Kidney (tissue), 14 donors: ENCODE results near the gene NLRP11. TPM values are rescaled to one million over a fixed set of nuclear protein-coding genes. Genes with fewer than 3 reads are reported as not detected.
A peak's percentile ranks its signal among the peaks of the same experiment; 100 is the strongest.

Source experiments
- DNase-seq, 5 donors: peaks; one replicate each; pipeline ENCODE4 v3.0.0-alpha.2; 2013 to 2020
- FAIRE-seq: peaks from 2 replicates; lab custom pipeline; 2012; peaks lifted over from hg19 to GRCh38; lab: Jason Lieb, UNC
- H3K27ac ChIP-seq, 2 donors: one replicate each; pipeline ENCODE4 v1.7.0; 2013; ENCODE audit warnings: low read depth in 2 of 2, low read length in 2 of 2, inconsistent platforms in 1 of 2
- H3K27me3 ChIP-seq: one replicate; pipeline ENCODE4 v1.7.1; 2013; ENCODE audit warnings: low read length, inconsistent platforms; ENCODE audit not compliant: control insufficient read depth, insufficient read depth
- H3K36me3 ChIP-seq, 3 donors: one replicate each; pipeline versions ENCODE4 v1.7.0 to v1.7.1; 2013; ENCODE audit warnings: low read length in 3 of 3, control low read depth in 1 of 3, inconsistent platforms in 1 of 3; ENCODE audit not compliant: insufficient read depth in 3 of 3, control insufficient read depth in 2 of 3
- H3K4me1 ChIP-seq, 3 donors: one replicate each; pipeline versions ENCODE4 v1.7.0 to v1.7.1; 2013; ENCODE audit warnings: low read length in 3 of 3, inconsistent platforms in 1 of 3, low read depth in 1 of 3; ENCODE audit not compliant: control insufficient read depth in 2 of 3, insufficient read depth in 2 of 3
- H3K4me3 ChIP-seq, 3 donors: one replicate each; pipeline versions ENCODE4 v1.7.0 to v1.8.1; 2013; ENCODE audit warnings: low read length in 3 of 3, control low read depth in 1 of 3, inconsistent platforms in 1 of 3
- H3K9ac ChIP-seq, 3 donors: one replicate each; pipeline versions ENCODE4 v1.7.0 to v1.7.1; 2013; ENCODE audit warnings: low read length in 3 of 3, control low read depth in 1 of 3, inconsistent platforms in 1 of 3
- H3K9me3 ChIP-seq, 3 donors: one replicate each; pipeline versions ENCODE4 v1.7.0 to v1.7.1; 2013; ENCODE audit warnings: low read length in 3 of 3, control low read depth in 1 of 3, inconsistent platforms in 1 of 3; ENCODE audit not compliant: control insufficient read depth in 2 of 3, insufficient read depth in 1 of 3
- CTCF ChIP-seq: IDR thresholded peaks from 3 replicates; pipeline ENCODE4 v1.5.1; 2012; ENCODE audit warnings: mild to moderate bottlenecking, moderate library complexity, borderline replicate concordance; ENCODE audit not compliant: insufficient read depth; ENCODE audit errors: extremely low read depth
- intact Hi-C: fragments of 100-400 bp; cut with DNase I; formaldehyde crosslinking; loops from one replicate; pipeline ENCODE4 v1.11.1; 2022
- polyA plus RNA-seq: library from polyadenylated mRNA; stranded (reverse); fragments of 350-450 nt; fragmentation: Illumina TruSeq; extraction: RNeasy Lipid Tissue Mini Kit (QIAGEN cat#74804); gene quantifications from one replicate; pipeline ENCODE4 v1.2.3, GENCODE V29; 2014; ENCODE audit warnings: low read depth, low replicate concordance; ENCODE audit not compliant: insufficient read depth
- total RNA-seq: library from RNA; stranded (reverse); fragmentation: NEBNext Ultra II Directional; extraction: Animal tissue kit (Norgen Biotek cat#: 25700); gene quantifications from one replicate; pipeline ENCODE4 v1.2.1, GENCODE V29; 2021
- donor health status: control.
- donor health status: control.
- donor health status: control.
- donor health status: control.
- donor health status: control.
- donor health status: DM: yes; HTN: yes; CAD: no.
- donor health status: Normal renal cell carcinoma (clear cell type).

Gene NLRP11
- total and polyA plus RNA-seq, 2 donors from 2014 or later = 0.35 TPM; not detected in 1

- intact Hi-C loops = no loop called here
- no peaks in the 10 kb centered on the region for H3K36me3 ChIP-seq
- no peak for TF ChIP-seq CTCF
- H3K4me3 ChIP-seq = no peak overlapping the region
- no peaks in the 10 kb centered on the region for H3K27me3 ChIP-seq
- no peaks in the 10 kb centered on the region for H3K9me3 ChIP-seq
- DNase-seq (no peak), FAIRE-seq (no peak)
- no peaks in the 10 kb centered on the region for H3K4me1 ChIP-seq
- no peak overlapping the region for H3K27ac ChIP-seq
- H3K9ac ChIP-seq = no peak overlapping the region
These were observed 1.1 kb downstream of the NLRP11 start for GRCh38 chr19:55830656-55831055.

- no peaks in the 10 kb centered on the region for H3K4me1 ChIP-seq
- intact Hi-C loops = no loop called here
- no peak for TF ChIP-seq CTCF
- DNase-seq (peak in 1 of 5 donors; percentile 13), FAIRE-seq (no peak)
- H3K27ac ChIP-seq = no peak overlapping the region
- H3K27me3 ChIP-seq = no peaks in the 10 kb centered on the region
- H3K9ac ChIP-seq = no peak overlapping the region
- no peak overlapping the region for H3K4me3 ChIP-seq
- no peaks in the 10 kb centered on the region for H3K36me3 ChIP-seq
- H3K9me3 ChIP-seq = no peaks in the 10 kb centered on the region
These were observed 11.8 kb downstream of the NLRP11 start for GRCh38 chr19:55820037-55820436.

GRCh38 chr19:55813906-55814305, 17.9 kb downstream of the NLRP11 start:
- Histone ChIP-seq H3K27ac (no peak overlapping the region), H3K9ac (no peak overlapping the region), H3K4me1 (peaks cover 0 to 8% (median 0%) of the 10 kb centered on the region in 3 donors), H3K4me3 (no peak overlapping the region), H3K27me3 (no peaks in the 10 kb centered on the region), H3K36me3 (no peaks in the 10 kb centered on the region), H3K9me3 (no peaks in the 10 kb centered on the region)
- no peak for TF ChIP-seq CTCF
- no peak for DNase-seq
- FAIRE-seq = no peak
- intact Hi-C loops = no loop called here

DNA sequence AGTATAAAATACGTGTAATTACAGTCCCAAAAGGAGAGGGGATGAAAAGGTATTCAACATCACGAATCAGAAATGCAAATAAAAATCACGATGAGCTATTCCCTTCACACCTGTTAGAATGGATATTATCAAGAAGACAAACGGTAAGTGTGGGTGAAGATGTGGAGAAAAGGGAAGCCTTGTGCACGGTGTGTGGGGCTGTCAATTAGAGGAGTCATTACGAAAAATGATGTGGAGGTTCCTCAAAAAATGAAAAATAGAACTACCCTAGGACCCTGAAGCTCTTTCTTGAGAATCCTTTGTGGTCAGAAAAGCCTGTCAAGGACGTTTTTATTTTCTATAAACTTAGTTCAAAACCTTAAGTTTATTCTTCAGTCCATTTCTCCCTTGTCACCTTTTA, 19.4 kb downstream of the NLRP11 start:
- no peak overlapping the region for H3K4me3 ChIP-seq
- no peaks in the 10 kb centered on the region for H3K27me3 ChIP-seq
- H3K4me1 ChIP-seq = peaks cover 0 to 8% (median 0%) of the 10 kb centered on the region in 3 donors
- no peak for DNase-seq
- intact Hi-C loops = no loop called here
- H3K9ac ChIP-seq = no peak overlapping the region
- FAIRE-seq = no peak
- TF ChIP-seq CTCF = no peak
- no peak overlapping the region for H3K27ac ChIP-seq
- no peaks in the 10 kb centered on the region for H3K9me3 ChIP-seq
- H3K36me3 ChIP-seq = no peaks in the 10 kb centered on the region
